HCT116 (cell line): ENCODE results near the gene KCNV2. TPM values are rescaled to one million over a fixed set of nuclear protein-coding genes. Genes with fewer than 3 reads are reported as not detected.

Source experiments
- ATAC-seq: fragments of 200-7000 bp; cut with Tn5 transposase; 2 replicates; pipeline ENCODE4 v1.9.1; 2020; ENCODE audit warnings: mild to moderate bottlenecking, moderate library complexity
- BruUV-seq: library from RNA; stranded (reverse); fragments of 400-500 nt; replicated peaks from 2 replicates; lab custom pipeline; 2021; lab: Mats Ljungman, UMichigan
- CTCF ChIA-PET: fragments of 300-600 bp; sonication (Branson Sonifier 250); formaldehyde crosslinking; loops from one replicate; lab custom pipeline; 2021; ENCODE audit warnings: antibody characterized with exemption; lab: Charles Lee
- POLR2A ChIA-PET: fragments of 300-600, 350-600 bp; sonication (Branson Sonifier 250); formaldehyde crosslinking; loops from one replicate; lab custom pipeline; 2021; ENCODE audit warnings: antibody characterized with exemption; lab: Charles Lee
- RAD21 ChIA-PET, 2 experiments: fragments of 300-600 bp; sonication (Branson Sonifier 250); formaldehyde crosslinking; loops; one replicate each; lab custom pipeline; 2023; ENCODE audit warnings: low total read pairs in 2 of 2; ENCODE audit not compliant: uncharacterized antibody in 2 of 2, unreplicated experiment in 2 of 2, low non-redundant PET in 1 of 2; lab: Charles Lee
- DNase-seq: peaks from one replicate; pipeline ENCODE4 v3.0.0-alpha.2; 2010; ENCODE audit warnings: low read depth, low spot score
- H2AFZ ChIP-seq: fragments of 200-600 bp; shearing (Covaris generic), sonication (generic); 2 replicates; pipeline ENCODE4 v1.6.1; 2017; ENCODE audit warnings: low read depth, mixed run types, mixed read lengths, antibody characterized with exemption, low read length; ENCODE audit not compliant: poor library complexity, severe bottlenecking
- H3K27ac ChIP-seq: 2 replicates; pipeline ENCODE4 v1.5.1; 2012; ENCODE audit warnings: low read depth, low read length
- H3K27me3 ChIP-seq: fragments of 200-600 bp; sonication (generic); 2 replicates; pipeline ENCODE4 v1.6.1; 2016; ENCODE audit warnings: mixed run types, low read length, mixed read lengths; ENCODE audit not compliant: insufficient read depth
- H3K36me3 ChIP-seq, 2 experiments: fragments of 200-500 bp in 1 of 2; fragments of 200-600 bp in 1 of 2; sonication (Bioruptor generic) in 1 of 2; sonication (generic) in 1 of 2; 2 replicates each; pipeline versions ENCODE4 v1.5.1 to v1.6.1; 2014 to 2016; ENCODE audit warnings: low read length in 2 of 2, inconsistent platforms in 1 of 2, mixed read lengths in 1 of 2, mixed run types in 1 of 2; ENCODE audit not compliant: insufficient read depth in 2 of 2, control insufficient read depth in 1 of 2
- H3K4me1 ChIP-seq, 2 experiments: fragments of 200-600 bp in 1 of 2; sonication (generic) in 1 of 2; 2 replicates each; pipeline versions ENCODE4 v1.5.1 to v1.6.1; 2012 to 2017; ENCODE audit warnings: low read length in 2 of 2, inconsistent platforms in 1 of 2, mild to moderate bottlenecking in 1 of 2, mixed read lengths in 1 of 2, mixed run types in 1 of 2, moderate library complexity in 1 of 2; ENCODE audit not compliant: insufficient read depth in 2 of 2, control insufficient read depth in 1 of 2
- H3K4me2 ChIP-seq: fragments of 200-600 bp; sonication (generic); 2 replicates; pipeline ENCODE4 v1.6.1; 2017; ENCODE audit warnings: mixed run types, low read length, mixed read lengths
- H3K4me3 ChIP-seq, 2 experiments: fragments of 200-600 bp in 1 of 2; sonication (generic) in 1 of 2; replicated peaks in 1 of 2; 2 replicates each; pipeline ENCODE4 v1.5.1; 2011 to 2016; ENCODE audit warnings: low read length in 2 of 2, control low read depth in 1 of 2, low read depth in 1 of 2, mild to moderate bottlenecking in 1 of 2, mixed read lengths in 1 of 2, mixed run types in 1 of 2
- H3K79me2 ChIP-seq: fragments of 200-600 bp; sonication (generic); 2 replicates; pipeline ENCODE4 v1.6.1; 2017; ENCODE audit warnings: mild to moderate bottlenecking, mixed run types, low read length, moderate library complexity, mixed read lengths; ENCODE audit not compliant: insufficient read depth
- H3K9ac ChIP-seq: fragments of 200-600 bp; sonication (generic); 2 replicates; pipeline ENCODE4 v1.6.1; 2016; ENCODE audit warnings: low read length, mixed read lengths
- H3K9me2 ChIP-seq: fragments of 200-600 bp; sonication (generic), shearing (Covaris generic); 2 replicates; pipeline ENCODE4 v1.6.1; 2017; ENCODE audit warnings: mixed run types, mild to moderate bottlenecking, moderate library complexity; ENCODE audit not compliant: insufficient read depth
- H3K9me3 ChIP-seq, 2 experiments: fragments of 200-500 bp in 1 of 2; fragments of 200-600 bp in 1 of 2; sonication (Bioruptor generic) in 1 of 2; sonication (generic) in 1 of 2; 2 replicates each; pipeline ENCODE4 v1.6.1; 2014 to 2017; ENCODE audit warnings: low read length in 2 of 2, mixed read lengths in 2 of 2, inconsistent platforms in 1 of 2, low read depth in 1 of 2, mild to moderate bottlenecking in 1 of 2, mixed run types in 1 of 2, moderate library complexity in 1 of 2; ENCODE audit not compliant: control insufficient read depth in 1 of 2, insufficient read depth in 1 of 2
- H4K20me1 ChIP-seq: fragments of 200-600 bp; sonication (generic), shearing (Covaris generic); 2 replicates; pipeline ENCODE4 v1.6.1; 2017; ENCODE audit warnings: mixed run types, mild to moderate bottlenecking, moderate library complexity; ENCODE audit not compliant: insufficient read depth
- CEBPB ChIP-seq: IDR thresholded peaks from 2 replicates; pipeline ENCODE4 v1.6.1; 2012; ENCODE audit warnings: low read depth
- CTCF ChIP-seq, 3 experiments: fragments of 200-600 bp in 1 of 3; sonication (generic) in 1 of 3; IDR thresholded peaks in 2 of 3; conservative IDR thresholded peaks in 1 of 3; 2 replicates each; pipeline ENCODE4 v1.5.1; 2012 to 2017; ENCODE audit warnings: low read depth in 2 of 3, low read length in 2 of 3, antibody characterized with exemption in 1 of 3, borderline replicate concordance in 1 of 3, control low read depth in 1 of 3, mild to moderate bottlenecking in 1 of 3, mixed read lengths in 1 of 3, mixed run types in 1 of 3, moderate library complexity in 1 of 3; ENCODE audit not compliant: insufficient read depth in 1 of 3
- EGR1 ChIP-seq: IDR thresholded peaks from 2 replicates; pipeline ENCODE4 v1.6.1; 2012; ENCODE audit warnings: low read depth
- FOSL1 ChIP-seq: IDR thresholded peaks from 2 replicates; pipeline ENCODE4 v1.6.1; 2012; ENCODE audit warnings: low read depth
- JUND ChIP-seq: IDR thresholded peaks from 2 replicates; pipeline ENCODE4 v1.6.1; 2012
- POLR2AphosphoS5 ChIP-seq: IDR thresholded peaks from 2 replicates; pipeline ENCODE4 v1.6.1; 2011; ENCODE audit warnings: mild to moderate bottlenecking, low read depth, low read length, moderate library complexity
- RAD21 ChIP-seq: IDR thresholded peaks from 2 replicates; pipeline ENCODE4 v1.6.1; 2012; ENCODE audit warnings: low read depth, mild to moderate bottlenecking
- REST ChIP-seq: IDR thresholded peaks from 2 replicates; pipeline ENCODE4 v1.6.1; 2012; ENCODE audit warnings: low read depth
- TCF7L2 ChIP-seq: IDR thresholded peaks from 2 replicates; pipeline ENCODE4 v1.7.0; 2011; ENCODE audit warnings: borderline replicate concordance, inconsistent platforms; ENCODE audit not compliant: insufficient read depth, insufficient read length; ENCODE audit errors: extremely low read depth
- YY1 ChIP-seq: IDR thresholded peaks from 2 replicates; pipeline ENCODE4 v1.6.1; 2011; ENCODE audit warnings: low read length, low read depth, moderate library complexity, mild to moderate bottlenecking; ENCODE audit not compliant: insufficient replicate concordance; ENCODE audit errors: extremely low read depth
- ZFX ChIP-seq: fragments of 450-650 bp; IDR thresholded peaks from 2 replicates; pipeline ENCODE4 v1.6.1; 2017
- intact Hi-C: fragments of 100-400 bp; cut with micrococcal nuclease; formaldehyde crosslinking; loops from 2 replicates; pipeline ENCODE4 v1.10.0; 2022
- total RNA-seq: library from RNA; stranded (reverse); gene quantifications from one replicate; pipeline ENCODE4 v1.2.1, GENCODE V29; 2021; ENCODE audit not compliant: unreplicated experiment
- TF ChIP-seq, protein P1 (sequence below): IDR thresholded peaks from 2 replicates; pipeline ENCODE4 v1.6.1; 2011; ENCODE audit warnings: mild to moderate bottlenecking, low read length, moderate library complexity; ENCODE audit not compliant: insufficient replicate concordance; ENCODE audit errors: extremely low read depth
- TF ChIP-seq, protein P2 (sequence below): IDR thresholded peaks from 2 replicates; pipeline ENCODE4 v1.6.1; 2012

The KCNV2 gene
- total RNA-seq, 1 experiment from 2014 or later: not detected

DNA sequence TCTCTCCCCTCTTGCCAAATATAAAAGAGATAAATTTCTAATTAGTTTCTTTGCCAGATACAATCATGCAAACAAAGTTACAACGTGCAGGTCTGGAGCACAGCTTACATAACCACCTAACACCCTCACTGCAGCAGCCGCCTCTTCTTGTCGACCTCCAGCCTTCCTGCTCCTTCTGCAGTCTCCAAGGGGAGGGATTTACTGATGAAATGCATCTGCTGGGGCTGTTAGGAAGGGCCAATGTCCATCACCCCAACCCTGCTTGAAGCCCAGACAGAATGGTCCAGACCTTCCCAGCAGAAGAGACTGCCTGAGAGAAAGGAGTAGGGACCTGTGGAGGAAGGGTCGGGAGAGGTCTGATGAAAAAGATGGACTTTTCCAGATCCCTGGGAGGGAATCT is 15.2 kb downstream of the KCNV2 start:
- intact Hi-C loops: no loop called here
- DNase-seq (no peak), ATAC-seq (no peak)
- no peak overlapping the region for H3K4me3 ChIP-seq
- H3K4me1 ChIP-seq: peaks cover 0 to 4% of the 10 kb centered on the region in 2 experiments; a peak in 1 of 4 replicates
- H3K9me2 ChIP-seq: no peaks in the 10 kb centered on the region
- ChIA-PET POLR2A (no interaction called here), RAD21 (no interaction called here), CTCF (no interaction called here)
- H3K4me2 ChIP-seq: no peak overlapping the region
- no peak overlapping the region for H2AFZ ChIP-seq
- H3K36me3 ChIP-seq: no peaks in the 10 kb centered on the region
- H3K9ac ChIP-seq: no peak overlapping the region
- no peaks in the 10 kb centered on the region for H4K20me1 ChIP-seq
- H3K27ac ChIP-seq: no peak overlapping the region
- TF ChIP-seq TCF7L2 (no peak), POLR2AphosphoS5 (no peak), ZFX (no peak), CEBPB (no peak), EGR1 (no peak), RAD21 (no peak), CTCF (IDR thresholded peaks at IDR 0.05 in 2 of 3, conservative IDR thresholded peaks at IDR 0.05 in 1 of 3; ENCODE audit: borderline replicate concordance in 1 of 3, insufficient read depth in 1 of 3, low read depth in 2 of 3, low read length in 2 of 3) (no peak), FOSL1 (no peak), JUND (no peak), REST (no peak), YY1 (no peak)
- TF ChIP-seq, protein P1, sequence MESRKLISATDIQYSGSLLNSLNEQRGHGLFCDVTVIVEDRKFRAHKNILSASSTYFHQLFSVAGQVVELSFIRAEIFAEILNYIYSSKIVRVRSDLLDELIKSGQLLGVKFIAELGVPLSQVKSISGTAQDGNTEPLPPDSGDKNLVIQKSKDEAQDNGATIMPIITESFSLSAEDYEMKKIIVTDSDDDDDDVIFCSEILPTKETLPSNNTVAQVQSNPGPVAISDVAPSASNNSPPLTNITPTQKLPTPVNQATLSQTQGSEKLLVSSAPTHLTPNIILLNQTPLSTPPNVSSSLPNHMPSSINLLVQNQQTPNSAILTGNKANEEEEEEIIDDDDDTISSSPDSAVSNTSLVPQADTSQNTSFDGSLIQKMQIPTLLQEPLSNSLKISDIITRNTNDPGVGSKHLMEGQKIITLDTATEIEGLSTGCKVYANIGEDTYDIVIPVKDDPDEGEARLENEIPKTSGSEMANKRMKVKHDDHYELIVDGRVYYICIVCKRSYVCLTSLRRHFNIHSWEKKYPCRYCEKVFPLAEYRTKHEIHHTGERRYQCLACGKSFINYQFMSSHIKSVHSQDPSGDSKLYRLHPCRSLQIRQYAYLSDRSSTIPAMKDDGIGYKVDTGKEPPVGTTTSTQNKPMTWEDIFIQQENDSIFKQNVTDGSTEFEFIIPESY: no peak
- TF ChIP-seq, protein P2, sequence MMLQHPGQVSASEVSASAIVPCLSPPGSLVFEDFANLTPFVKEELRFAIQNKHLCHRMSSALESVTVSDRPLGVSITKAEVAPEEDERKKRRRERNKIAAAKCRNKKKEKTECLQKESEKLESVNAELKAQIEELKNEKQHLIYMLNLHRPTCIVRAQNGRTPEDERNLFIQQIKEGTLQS: no peak
- H3K79me2 ChIP-seq: no peaks in the 10 kb centered on the region
- BruUV-seq: no TSS peak
- H3K9me3 ChIP-seq: no peaks in the 10 kb centered on the region
- no peaks in the 10 kb centered on the region for H3K27me3 ChIP-seq
